Endothelial cell of umbilical vein (primary cell): Measurements from ENCODE around the gene SLCO3A1. TPM values are rescaled to one million over a fixed set of nuclear protein-coding genes. Genes with fewer than 3 reads are reported as not detected.

Experiments
- BruUV-seq: library from RNA; stranded (reverse); fragments of 400-500 nt; replicated peaks from 2 replicates; lab custom pipeline; 2021; lab: Mats Ljungman, UMichigan
- CTCF ChIA-PET: fragments of 300-600, 350-600 bp; sonication (Branson Sonifier 250); formaldehyde crosslinking; loops from one replicate; lab custom pipeline; 2021; ENCODE audit warnings: antibody characterized with exemption, inconsistent platforms; lab: Charles Lee
- POLR2A ChIA-PET: fragments of 300-600, 350-600 bp; sonication (Branson Sonifier 250); formaldehyde crosslinking; loops from one replicate; lab custom pipeline; 2021; ENCODE audit warnings: antibody characterized with exemption, inconsistent platforms; lab: Charles Lee
- DNase-seq: peaks from one replicate; pipeline ENCODE4 v3.0.0-alpha.2; 2011; ENCODE audit warnings: low read depth, low spot score
- FAIRE-seq: peaks from 2 replicates; lab custom pipeline; 2011; peaks lifted over from hg19 to GRCh38; lab: Jason Lieb, UNC
- H2AFZ ChIP-seq: 2 replicates; pipeline ENCODE4 v1.6.0; 2012; ENCODE audit warnings: low read depth, low read length, control low read depth, inconsistent platforms
- H3K27ac ChIP-seq: 2 replicates; pipeline ENCODE4 v1.5.1; 2011; ENCODE audit warnings: low read depth, mild to moderate bottlenecking, control low read depth, low read length, moderate library complexity; ENCODE audit not compliant: insufficient read depth
- H3K27me3 ChIP-seq, 2 experiments: 2 replicates each; pipeline versions ENCODE4 v1.6.0 to v1.6.1; 2011; ENCODE audit warnings: low read length in 2 of 2, mixed read lengths in 1 of 2; ENCODE audit not compliant: control insufficient read depth in 2 of 2, insufficient read depth in 2 of 2
- H3K36me3 ChIP-seq, 2 experiments: 2 replicates in 1 of 2; 3 replicates in 1 of 2; pipeline ENCODE4 v1.5.1; 2011; ENCODE audit warnings: low read length in 2 of 2, mild to moderate bottlenecking in 1 of 2, moderate library complexity in 1 of 2; ENCODE audit not compliant: control insufficient read depth in 2 of 2, insufficient read depth in 2 of 2; ENCODE audit errors: extremely low read depth in 1 of 2
- H3K4me1 ChIP-seq: 3 replicates; pipeline ENCODE4 v1.5.1; 2011; ENCODE audit warnings: mild to moderate bottlenecking, low read length; ENCODE audit not compliant: control insufficient read depth, insufficient read depth; ENCODE audit errors: extremely low read depth
- H3K4me2 ChIP-seq: 2 replicates; pipeline ENCODE4 v1.6.1; 2011; ENCODE audit warnings: low read length, control low read depth, mixed read lengths; ENCODE audit not compliant: insufficient read depth
- H3K4me3 ChIP-seq, 3 experiments: fragments of 200-600 bp in 1 of 3; sonication (generic), shearing (Covaris generic) in 1 of 3; replicated peaks in 1 of 3; 2 replicates each; pipeline ENCODE4 v1.5.1; 2011 to 2016; ENCODE audit warnings: control low read depth in 3 of 3, low read length in 3 of 3, mild to moderate bottlenecking in 2 of 3, inconsistent platforms in 1 of 3, low read depth in 1 of 3, moderate library complexity in 1 of 3; ENCODE audit not compliant: insufficient read depth in 1 of 3
- H3K79me2 ChIP-seq: 2 replicates; pipeline ENCODE4 v1.6.0; 2012; ENCODE audit warnings: low read length, inconsistent platforms; ENCODE audit not compliant: control insufficient read depth, insufficient read depth
- H3K9ac ChIP-seq: replicated peaks from 2 replicates; pipeline ENCODE3; 2011; ENCODE audit warnings: low read length, control low read depth; ENCODE audit not compliant: insufficient read depth; ENCODE audit errors: extremely low read depth
- H3K9me1 ChIP-seq: replicated peaks from 3 replicates; pipeline ENCODE4 v1.6.0; 2011; ENCODE audit warnings: mild to moderate bottlenecking, low read length; ENCODE audit not compliant: control insufficient read depth, insufficient read depth; ENCODE audit errors: extremely low read depth
- H3K9me3 ChIP-seq: replicated peaks from 2 replicates; pipeline ENCODE4 v1.5.1; 2012; ENCODE audit warnings: low read length, inconsistent platforms; ENCODE audit not compliant: control insufficient read depth, insufficient read depth
- H4K20me1 ChIP-seq: replicated peaks from 2 replicates; pipeline ENCODE3; 2011; ENCODE audit warnings: mild to moderate bottlenecking, low read length; ENCODE audit not compliant: control insufficient read depth, insufficient read depth; ENCODE audit errors: extremely low read depth
- CTCF ChIP-seq, 2 donors: IDR thresholded peaks; 1 replicate in 1 of 2; 2 replicates in 1 of 2; pipeline ENCODE4 v1.5.1; 2011; ENCODE audit warnings: low read length in 2 of 2, mild to moderate bottlenecking in 2 of 2, moderate library complexity in 2 of 2, control low read depth in 1 of 2, inconsistent platforms in 1 of 2, low read depth in 1 of 2; ENCODE audit not compliant: insufficient read depth in 1 of 2; ENCODE audit errors: extremely low read depth in 1 of 2
- EZH2 ChIP-seq: IDR thresholded peaks from 2 replicates; pipeline ENCODE4 v1.6.1; 2012; ENCODE audit warnings: borderline replicate concordance, low read depth, mild to moderate bottlenecking, moderate library complexity, low read length, inconsistent platforms; ENCODE audit not compliant: severe bottlenecking
- FOS ChIP-seq: IDR thresholded peaks from 2 replicates; pipeline ENCODE4 v1.6.1; 2011; ENCODE audit warnings: mild to moderate bottlenecking, low read length, moderate library complexity, borderline replicate concordance; ENCODE audit not compliant: insufficient read depth
- GATA2 ChIP-seq: IDR thresholded peaks from 2 replicates; pipeline ENCODE4 v1.7.0; 2011; ENCODE audit warnings: low read depth, mild to moderate bottlenecking, moderate library complexity, mixed read lengths, low read length; ENCODE audit not compliant: insufficient read length, insufficient read depth
- JUN ChIP-seq: IDR thresholded peaks from 2 replicates; pipeline ENCODE4 v1.6.1; 2011; ENCODE audit warnings: borderline replicate concordance, low read depth; ENCODE audit not compliant: insufficient read length, insufficient read depth
- MAX ChIP-seq: IDR thresholded peaks from 2 replicates; pipeline ENCODE4 v1.6.1; 2011; ENCODE audit not compliant: insufficient read depth, insufficient read length
- MYC ChIP-seq: IDR thresholded peaks from one replicate; pipeline ENCODE4 v1.6.1; 2011; ENCODE audit warnings: mild to moderate bottlenecking, low read depth, low read length
- POLR2A ChIP-seq: IDR thresholded peaks from 2 replicates; pipeline ENCODE4 v1.6.1; 2012; ENCODE audit warnings: low read depth, mild to moderate bottlenecking, control low read depth, low read length
- POLR2AphosphoS5 ChIP-seq: IDR thresholded peaks from 2 replicates; pipeline ENCODE4 v1.6.1; 2012; ENCODE audit warnings: low read depth, mild to moderate bottlenecking, control low read depth, low read length, moderate library complexity; ENCODE audit not compliant: insufficient read depth
- dilution Hi-C: fragments of 300-500 bp; cut with MboI; formaldehyde crosslinking; loops from one replicate; pipeline ENCODE4 v1.15.0; 2019; ENCODE audit warnings: low sequenced_read_pairs; ENCODE audit not compliant: extremely low pct_ligation_motif_present
- intact Hi-C: fragments of 100-400 bp; cut with micrococcal nuclease; formaldehyde crosslinking; loops from one replicate; pipeline ENCODE4 v1.10.0; 2022
- polyA plus RNA-seq, 4 experiments: library from polyadenylated mRNA; depleted of rRNA in 3 of 4; stranded (reverse) in 3 of 4; unstranded in 1 of 4; fragments of >200 nt; gene quantifications; 2 replicates each; pipeline versions ENCODE4 v1.2.1 to v1.2.3, GENCODE V29; 2011 to 2012; ENCODE audit warnings: missing spikeins in 1 of 4
- total RNA-seq: library from RNA; stranded (reverse); gene quantifications from 2 replicates; pipeline ENCODE4 v1.2.3, GENCODE V29; 2021

The SLCO3A1 gene
- total and polyA plus RNA-seq, 2 donors (not counting 3 experiments of a cell fraction or from before 2014, with no cell fraction given): 0.88 to 0.92 TPM

- Histone ChIP-seq H3K4me3 (no peak overlapping the region), H3K27me3 (no peaks in the 10 kb centered on the region), H4K20me1 (no peaks in the 10 kb centered on the region), H3K9me3 (peaks cover 7% of the 10 kb centered on the region), H3K9me1 (no peaks in the 10 kb centered on the region), H3K79me2 (no peaks in the 10 kb centered on the region), H3K27ac (no peak overlapping the region), H3K9ac (no peak overlapping the region), H3K4me1 (no peaks in the 10 kb centered on the region), H3K36me3 (no peaks in the 10 kb centered on the region), H2AFZ (no peak overlapping the region), H3K4me2 (no peak overlapping the region)
- FAIRE-seq: no peak
- no peak for DNase-seq
- intact Hi-C loops (no loop called here), dilution Hi-C loops (no loop called here)
- BruUV-seq: no TSS peak
- POLR2A ChIA-PET: no interaction called here
- no peak for TF ChIP-seq JUN
- no peak for TF ChIP-seq MYC
- TF ChIP-seq CTCF (IDR thresholded peaks at IDR 0.05; ENCODE audit: extremely low read depth in 1 of 2, insufficient read depth in 1 of 2, low read depth in 1 of 2, low read length in 2 of 2): no peak
- TF ChIP-seq POLR2A: no peak
- TF ChIP-seq EZH2: no peak
- TF ChIP-seq POLR2AphosphoS5: no peak
- TF ChIP-seq FOS: no peak
- no peak for TF ChIP-seq GATA2
- TF ChIP-seq MAX: no peak
- CTCF ChIA-PET: no interaction called here
Observed at GRCh38 chr15:91989821-91990220, 136.3 kb downstream of the SLCO3A1 start.
